HepG2 (cell line): ENCODE measurements around the gene OR5H1. TPM values are rescaled to one million over a fixed set of nuclear protein-coding genes. Genes with fewer than 3 reads are reported as not detected.
"Not testable (repeated sequence)": the region's sequence is repeated elsewhere in the genome, so short reads cannot be mapped to it uniquely, and the experiment has no call there.

Source experiments
- ATAC-seq: fragments of 200-7000 bp; cut with Tn5 transposase; 3 replicates; pipeline ENCODE4 v1.9.1; 2020; ENCODE audit warnings: mild to moderate bottlenecking, moderate library complexity
- BruUV-seq: library from RNA; stranded (reverse); fragments of 400-500 nt; replicated peaks from 2 replicates; lab custom pipeline; 2021; lab: Mats Ljungman, UMichigan
- CTCF ChIA-PET: fragments of 300-600 bp; formaldehyde crosslinking; extraction: SDS; loops from one replicate; lab custom pipeline; 2021; ENCODE audit warnings: low total read pairs, inconsistent platforms, low intra/inter-chr PET ratio; lab: Yijun Ruan, JAX
- POLR2A ChIA-PET: fragments of 350-600 bp; sonication (Branson Sonifier 250); formaldehyde crosslinking; loops from one replicate; lab custom pipeline; 2020; ENCODE audit warnings: antibody characterized with exemption, inconsistent platforms; lab: Yijun Ruan, JAX
- DNase-seq: peaks from one replicate; pipeline ENCODE4 v3.0.0-alpha.2; 2015; ENCODE audit warnings: low spot score
- FAIRE-seq: peaks from 3 replicates; lab custom pipeline; 2011; peaks lifted over from hg19 to GRCh38; lab: Jason Lieb, UNC
- H2AFZ ChIP-seq: one replicate; pipeline ENCODE4 v1.6.1; 2011; ENCODE audit warnings: low read length, inconsistent platforms
- H3K27ac ChIP-seq: fragments of 300-600 bp; 3 replicates; pipeline ENCODE4 v1.8.0; 2011; ENCODE audit warnings: mixed run types, mild to moderate bottlenecking, mixed read lengths, low read length, inconsistent platforms; ENCODE audit not compliant: insufficient read depth; ENCODE audit errors: extremely low read length
- H3K27me3 ChIP-seq, 2 experiments: fragments of 200-600 bp in 1 of 2; 2 replicates in 1 of 2; 3 replicates in 1 of 2; pipeline versions ENCODE4 v1.6.0 to v1.8.0; 2011; ENCODE audit warnings: low read length in 2 of 2, mild to moderate bottlenecking in 2 of 2, moderate library complexity in 2 of 2, inconsistent platforms in 1 of 2; ENCODE audit not compliant: insufficient read depth in 2 of 2, control insufficient read depth in 1 of 2
- H3K36me3 ChIP-seq, 2 experiments: fragments of 200-600 bp in 1 of 2; replicated peaks in 1 of 2; 2 replicates in 1 of 2; 3 replicates in 1 of 2; pipeline versions ENCODE4 v1.5.1 to v1.8.0; 2011; ENCODE audit warnings: low read length in 2 of 2, inconsistent platforms in 1 of 2; ENCODE audit not compliant: insufficient read depth in 2 of 2, control insufficient read depth in 1 of 2
- H3K4me1 ChIP-seq: 2 replicates; pipeline ENCODE4 v1.5.1; 2012; ENCODE audit warnings: low read length, inconsistent platforms; ENCODE audit not compliant: insufficient read depth
- H3K4me2 ChIP-seq: 2 replicates; pipeline ENCODE4 v1.6.0; 2011; ENCODE audit warnings: low read depth, low read length, inconsistent platforms
- H3K4me3 ChIP-seq, 3 experiments: fragments of 200-600 bp in 1 of 3; sonication (generic), shearing (Covaris generic) in 1 of 3; replicated peaks in 1 of 3; 2 replicates each; pipeline ENCODE4 v1.5.1; 2011 to 2016; ENCODE audit warnings: low read length in 3 of 3, inconsistent platforms in 2 of 3, low read depth in 2 of 3, mild to moderate bottlenecking in 2 of 3, control low read depth in 1 of 3, mixed read lengths in 1 of 3; ENCODE audit not compliant: insufficient read depth in 1 of 3
- H3K79me2 ChIP-seq: one replicate; pipeline ENCODE4 v1.6.1; 2011; ENCODE audit warnings: low read length, inconsistent platforms; ENCODE audit not compliant: insufficient read depth
- H3K9ac ChIP-seq: 2 replicates; pipeline ENCODE4 v1.6.0; 2011; ENCODE audit warnings: mild to moderate bottlenecking, low read depth, low read length, inconsistent platforms; ENCODE audit not compliant: insufficient read depth
- H3K9me3 ChIP-seq: 2 replicates; pipeline ENCODE4 v1.5.1; 2012; ENCODE audit warnings: mild to moderate bottlenecking, low read length
- H4K20me1 ChIP-seq: 2 replicates; pipeline ENCODE4 v1.6.0; 2011; ENCODE audit warnings: inconsistent platforms, mild to moderate bottlenecking, low read length, moderate library complexity; ENCODE audit not compliant: insufficient read depth
- AHR ChIP-seq: IDR thresholded peaks from 2 replicates; pipeline ENCODE4 v1.6.1; 2018; ENCODE audit warnings: missing genetic modification reagents, missing compliant biosample characterization
- NR2F6 ChIP-seq, 2 experiments: IDR thresholded peaks; 2 replicates each; pipeline ENCODE4 v1.6.1; 2016; ENCODE audit warnings: antibody characterized with exemption in 1 of 2, mild to moderate bottlenecking in 1 of 2
- ZNF225 ChIP-seq: sonication (generic); formaldehyde crosslinking; IDR thresholded peaks from 2 replicates; pipeline ENCODE4 v1.4.0; 2020; ENCODE audit warnings: mild to moderate bottlenecking, missing genetic modification reagents
- WGBS: methylation state at CpG from one replicate; pipeline ENCODE4 v1.1.6; 2017; ENCODE audit warnings: low lambda C conversion rate; 5-methylcytosine and 5-hydroxymethylcytosine counted together
- in situ Hi-C: cut with HindIII; loops from 2 replicates; pipeline ENCODE4 v1.10.0; 2017; ENCODE audit warnings: low pct_unique_long_range_greater_than_20kb; ENCODE audit not compliant: extremely low pct_ligation_motif_present
- intact Hi-C: fragments of 100-400 bp; cut with micrococcal nuclease; formaldehyde crosslinking; loops from one replicate; pipeline ENCODE4 v1.10.0; 2022; ENCODE audit not compliant: unreplicated experiment
- polyA plus RNA-seq, 8 experiments: library from polyadenylated mRNA; depleted of rRNA in 3 of 8; stranded (reverse) in 7 of 8; unstranded in 1 of 8; fragments of >200 nt; fragmentation: Illumina TruSeq in 4 of 8; extraction: Trizol in 4 of 8; gene quantifications; 2 replicates each; pipeline versions ENCODE4 v1.2.1 to v1.2.3, GENCODE V29; 2011 to 2016; ENCODE audit warnings: low read depth in 4 of 8, missing spikeins in 1 of 8, mixed read lengths in 1 of 8; ENCODE audit not compliant: insufficient read depth in 1 of 8
- total RNA-seq, 5 experiments: library from RNA; depleted of rRNA; stranded (reverse); fragments of >200 nt; fragmentation: Illumina TruSeq; extraction: Trizol; gene quantifications; 2 replicates each; pipeline ENCODE4 v1.2.3, GENCODE V29; 2016; ENCODE audit warnings: low read depth in 1 of 5

OR5H1 gene
- total and polyA plus RNA-seq, 2 of the 13 experiments (the other 11 are each of a cell fraction or from before 2014, with no cell fraction given) = not detected

DNA sequence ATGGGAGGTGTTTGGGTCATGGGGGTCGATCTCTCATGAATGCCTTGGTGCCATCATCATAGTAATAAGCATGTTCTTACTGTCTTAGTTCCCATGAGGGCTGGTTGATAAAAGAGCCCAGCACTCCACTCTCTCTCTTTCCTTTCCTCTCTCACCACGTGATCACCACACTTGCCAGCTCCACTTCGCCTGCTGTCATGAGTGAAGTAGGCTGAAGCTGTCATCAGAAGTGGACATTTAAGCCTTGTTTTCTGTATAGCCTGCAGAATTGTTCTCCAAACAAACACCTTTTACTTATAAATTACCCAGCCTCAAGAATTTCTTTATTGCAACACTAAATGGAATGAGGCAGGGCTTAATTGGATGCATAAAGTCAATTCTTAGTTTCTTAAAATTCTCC is 6.1 kb downstream of the OR5H1 start:
- no peak overlapping the region for H3K4me3 ChIP-seq
- no peak for FAIRE-seq
- no peaks in the 10 kb centered on the region for H4K20me1 ChIP-seq
- no peaks in the 10 kb centered on the region for H3K79me2 ChIP-seq
- no TSS peak for BruUV-seq
- no peaks in the 10 kb centered on the region for H3K4me1 ChIP-seq
- H3K9ac ChIP-seq = no peak overlapping the region
- H3K27ac ChIP-seq = no peak overlapping the region
- H3K27me3 ChIP-seq = no peaks in the 10 kb centered on the region
- intact Hi-C loops (no loop called here), in situ Hi-C loops (no loop called here)
- no peaks in the 10 kb centered on the region for H3K36me3 ChIP-seq
- 11% methylated on average over 3 of the region's 3 CpGs for WGBS
- POLR2A ChIA-PET = no interaction called here
- no peaks in the 10 kb centered on the region for H3K9me3 ChIP-seq
- DNase-seq = no peak
- TF ChIP-seq ZNF225 (CRISPR knock-in tag) (no peak), AHR (no peak), NR2F6 (IDR thresholded peaks at IDR 0.05) (no peak), NR2F6 (CRISPR knock-in tag; IDR thresholded peaks at IDR 0.05) (no peak)
- ATAC-seq = no peak
- H3K4me2 ChIP-seq = no peak overlapping the region
- H2AFZ ChIP-seq = no peak overlapping the region
- CTCF ChIA-PET = no interaction called here

DNA sequence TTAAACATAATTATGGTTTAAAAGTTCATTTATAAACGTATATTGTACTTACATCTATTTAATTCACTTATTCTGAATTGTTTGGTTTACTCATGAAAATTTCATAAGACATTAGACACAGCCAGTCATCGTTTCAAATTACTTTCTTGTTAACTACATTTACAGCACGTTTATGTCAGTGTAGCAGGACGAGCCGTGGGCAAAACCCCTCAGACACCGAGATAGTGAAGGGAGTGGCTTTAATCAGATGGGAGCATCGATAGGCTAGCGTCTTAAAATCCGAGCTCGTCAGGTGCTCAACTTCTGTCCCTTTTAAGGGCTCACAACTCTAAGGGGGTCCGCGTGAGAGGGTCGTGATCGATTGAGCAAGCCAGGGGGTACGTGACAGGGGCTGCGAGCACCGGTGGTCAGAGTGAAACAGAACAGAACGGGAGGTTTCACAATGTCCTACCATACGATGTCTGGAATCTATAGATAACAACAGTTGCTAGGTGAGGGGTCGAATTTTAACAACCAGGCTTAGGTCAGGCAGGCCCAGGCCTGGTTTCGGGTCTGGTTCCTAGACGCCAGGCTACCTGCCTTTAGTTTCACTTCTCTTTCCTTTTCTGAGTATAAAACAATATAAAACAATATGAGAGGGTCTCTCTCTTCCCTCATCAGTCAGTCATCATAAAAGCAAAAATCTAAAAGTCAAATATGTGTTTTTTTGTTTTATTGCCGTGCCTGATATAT is 7.5 kb downstream of the OR5H1 start:
- H3K4me3 ChIP-seq, DNase-seq, H3K9me3 ChIP-seq, BruUV-seq, H3K79me2 ChIP-seq, intact Hi-C loops, H3K9ac ChIP-seq, ATAC-seq, H4K20me1 ChIP-seq, H3K27me3 ChIP-seq, H3K4me1 ChIP-seq, H3K36me3 ChIP-seq, CTCF ChIA-PET, H2AFZ ChIP-seq, POLR2A ChIA-PET, FAIRE-seq, H3K27ac ChIP-seq, in situ Hi-C loops: not testable (repeated sequence)
- H3K4me2 ChIP-seq = peak overlapping the region; percentile 23; the same call in 1 of the 2 replicates
- WGBS = 5% methylated on average over 17 of the region's 23 CpGs
